ENCODE results near the gene FAM222A. TPM values are rescaled to one million over a fixed set of nuclear protein-coding genes. Genes with fewer than 3 reads are reported as not detected.
"Not testable (repeated sequence)": the region's sequence is repeated elsewhere in the genome, so short reads cannot be mapped to it uniquely, and the experiment has no call there.

FAM222A gene
- polyA plus RNA-seq, 1 experiment = 0.36 TPM

GRCh38 chr12:109693160-109693559 is 20.5 kb upstream of the FAM222A start:
- DNase-seq (ENCODE audit: low read depth) = no peak
- no peak for TF ChIP-seq CTCF (IDR thresholded peaks at IDR 0.05; ENCODE audit: insufficient read depth, low read depth, low read length)
- Histone ChIP-seq H3K27me3 (ENCODE audit: control insufficient read depth, insufficient read depth, low read length) (0 out of 2 replicates have a peak, but pooled peaks cover 1% of the 10 kb centered on the region), H3K36me3 (ENCODE audit: control insufficient read depth, insufficient read depth, low read length) (no peaks in the 10 kb centered on the region), H3K4me3 (ENCODE audit: low read depth, low read length) (no peak overlapping the region)
- ChIA-PET CTCF (interaction anchor here (1.1 kb wide), 1 partner anchor 82 kb away, joined by 3 read pairs; no protein-coding TSS in a partner anchor), POLR2A (no interaction called here)

GRCh38 chr12:109693653-109694600 is 19.7 kb upstream of the FAM222A start:
- H3K36me3 ChIP-seq (ENCODE audit: control insufficient read depth, insufficient read depth, low read length) = no peaks in the 10 kb centered on the region
- 0 out of 2 replicates have a peak, but pooled peaks cover 1% of the 10 kb centered on the region for H3K27me3 ChIP-seq (ENCODE audit: control insufficient read depth, insufficient read depth, low read length)
- H3K4me3 ChIP-seq (ENCODE audit: low read depth, low read length) = no peak overlapping the region
- no peak for DNase-seq (ENCODE audit: low read depth)
- POLR2A ChIA-PET = no interaction called here
- CTCF ChIA-PET = interaction anchor here (1.1 kb wide), 1 partner anchor 81 kb away, joined by 3 read pairs; no protein-coding TSS in a partner anchor
- no peak for TF ChIP-seq CTCF (IDR thresholded peaks at IDR 0.05; ENCODE audit: insufficient read depth, low read depth, low read length)

- CTCF ChIA-PET; DNase-seq (ENCODE audit: low read depth); H3K4me3 ChIP-seq (ENCODE audit: low read depth, low read length); POLR2A ChIA-PET; H3K36me3 ChIP-seq (ENCODE audit: control insufficient read depth, insufficient read depth, low read length); H3K27me3 ChIP-seq (ENCODE audit: control insufficient read depth, insufficient read depth, low read length): not testable (repeated sequence)
Observed at GRCh38 chr12:109694629-109695028, 19.0 kb upstream of the FAM222A start.

- peaks cover 2% of the 10 kb centered on the region; the same call in 1 of the 2 replicates for H3K27me3 ChIP-seq (ENCODE audit: control insufficient read depth, insufficient read depth, low read length)
- H3K36me3 ChIP-seq (ENCODE audit: control insufficient read depth, insufficient read depth, low read length) = no peaks in the 10 kb centered on the region
- no peak overlapping the region for H3K4me3 ChIP-seq (ENCODE audit: low read depth, low read length)
- TF ChIP-seq CTCF (IDR thresholded peaks at IDR 0.05; ENCODE audit: insufficient read depth, low read depth, low read length) = no peak
- ChIA-PET POLR2A (no interaction called here), CTCF (interaction anchor here (3.7 kb wide), 1 partner anchor 98 kb away, joined by 11 read pairs; no protein-coding TSS in a partner anchor)
- no peak for DNase-seq (ENCODE audit: low read depth)
Observed at GRCh38 chr12:109695416-109695815, 18.2 kb upstream of the FAM222A start.

- POLR2A ChIA-PET = no interaction called here
- CTCF ChIA-PET = interaction anchor here (3.7 kb wide), 1 partner anchor 98 kb away, joined by 11 read pairs; no protein-coding TSS in a partner anchor
- no peak for DNase-seq (ENCODE audit: low read depth)
- no peak for TF ChIP-seq CTCF (IDR thresholded peaks at IDR 0.05; ENCODE audit: insufficient read depth, low read depth, low read length)
- Histone ChIP-seq H3K4me3 (ENCODE audit: low read depth, low read length) (no peak overlapping the region), H3K27me3 (ENCODE audit: control insufficient read depth, insufficient read depth, low read length) (peaks cover 2% of the 10 kb centered on the region; the same call in 1 of the 2 replicates), H3K36me3 (ENCODE audit: control insufficient read depth, insufficient read depth, low read length) (no peaks in the 10 kb centered on the region)
Observed at GRCh38 chr12:109695961-109696461, 17.6 kb upstream of the FAM222A start.
